HepG2 (cell line): ENCODE data around the gene C9orf78. TPM values are rescaled to one million over a fixed set of nuclear protein-coding genes. Genes with fewer than 3 reads are reported as not detected.

ENCODE experiments used
- ATAD3A ChIP-seq: sonication (generic); formaldehyde crosslinking; IDR thresholded peaks from 2 replicates; pipeline ENCODE4 v1.4.0; 2020; ENCODE audit warnings: missing genetic modification reagents
- CREB3 ChIP-seq: sonication (generic); formaldehyde crosslinking; IDR thresholded peaks from 2 replicates; pipeline ENCODE4 v1.5.0; 2020; ENCODE audit warnings: missing genetic modification reagents
- EEA1 ChIP-seq: sonication (generic); formaldehyde crosslinking; IDR thresholded peaks from 2 replicates; pipeline ENCODE4 v1.5.1; 2020; ENCODE audit warnings: mild to moderate bottlenecking, missing genetic modification reagents, borderline replicate concordance
- FOXJ3 ChIP-seq: sonication (generic); formaldehyde crosslinking; IDR thresholded peaks from 2 replicates; pipeline ENCODE4 v1.4.0; 2020; ENCODE audit warnings: missing genetic modification reagents, mild to moderate bottlenecking, borderline replicate concordance
- FOXM1 ChIP-seq: sonication (generic); formaldehyde crosslinking; IDR thresholded peaks from 2 replicates; pipeline ENCODE4 v1.5.0; 2020; ENCODE audit warnings: missing genetic modification reagents
- IRF9 ChIP-seq: sonication (generic); formaldehyde crosslinking; IDR thresholded peaks from 2 replicates; pipeline ENCODE4 v1.8.0; 2022; ENCODE audit warnings: missing genetic modification reagents, mild to moderate bottlenecking, borderline replicate concordance
- KIAA2018 ChIP-seq: sonication (generic); formaldehyde crosslinking; IDR thresholded peaks from 2 replicates; pipeline ENCODE4 v1.5.0; 2020; ENCODE audit warnings: mild to moderate bottlenecking, missing genetic modification reagents, borderline replicate concordance
- SIN3B ChIP-seq: fragments of 150-350 bp; IDR thresholded peaks from 2 replicates; pipeline ENCODE4 v1.6.1; 2014; ENCODE audit warnings: low read length
- SNAPC4 ChIP-seq: sonication (generic); formaldehyde crosslinking; IDR thresholded peaks from 2 replicates; pipeline ENCODE4 v1.4.0; 2020; ENCODE audit warnings: mild to moderate bottlenecking, missing genetic modification reagents
- ZNF597 ChIP-seq: sonication (generic); formaldehyde crosslinking; IDR thresholded peaks from 2 replicates; pipeline ENCODE4 v1.5.0; 2020; ENCODE audit warnings: missing genetic modification reagents
- ZNF740 ChIP-seq: sonication (generic); formaldehyde crosslinking; IDR thresholded peaks from 2 replicates; pipeline ENCODE4 v1.4.0; 2020; ENCODE audit warnings: missing genetic modification reagents
- polyA plus RNA-seq, 8 experiments: library from polyadenylated mRNA; depleted of rRNA in 3 of 8; stranded (reverse) in 7 of 8; unstranded in 1 of 8; fragments of >200 nt; fragmentation: Illumina TruSeq in 4 of 8; extraction: Trizol in 4 of 8; gene quantifications; 2 replicates each; pipeline versions ENCODE4 v1.2.1 to v1.2.3, GENCODE V29; 2011 to 2016; ENCODE audit warnings: low read depth in 4 of 8, missing spikeins in 1 of 8, mixed read lengths in 1 of 8; ENCODE audit not compliant: insufficient read depth in 1 of 8
- total RNA-seq, 5 experiments: library from RNA; depleted of rRNA; stranded (reverse); fragments of >200 nt; fragmentation: Illumina TruSeq; extraction: Trizol; gene quantifications; 2 replicates each; pipeline ENCODE4 v1.2.3, GENCODE V29; 2016; ENCODE audit warnings: low read depth in 1 of 5

Gene C9orf78
- total and polyA plus RNA-seq, 2 of the 13 experiments (the other 11 are each of a cell fraction or from before 2014, with no cell fraction given) = 18.4 to 35.5 TPM

GRCh38 chr9:129823935-129824601, 11.0 kb downstream of the C9orf78 start, which contains the start of gene TOR1A (continued):
- TF ChIP-seq ZNF597 (CRISPR knock-in tag) (no peak), CREB3 (CRISPR knock-in tag) (no peak), KIAA2018 (CRISPR knock-in tag) (no peak), ATAD3A (CRISPR knock-in tag) (no peak), SIN3B (peak; percentile 22; the same call in 1 of the 2 replicates), FOXM1 (CRISPR knock-in tag) (no peak), ZNF740 (CRISPR knock-in tag) (no peak), FOXJ3 (peak; percentile 74; the same call in 1 of the 2 replicates), EEA1 (CRISPR knock-in tag) (peak; percentile 90; the same call in 1 of the 2 replicates), SNAPC4 (CRISPR knock-in tag) (no peak), IRF9 (CRISPR knock-in tag) (peak; percentile 92; the same call in 1 of the 2 replicates)
